PC-9 (cell line): ENCODE data around the gene NPW. TPM values are rescaled to one million over a fixed set of nuclear protein-coding genes. Genes with fewer than 3 reads are reported as not detected.

Experiments used
- BruUV-seq: library from RNA; stranded (reverse); fragments of 400-500 nt; replicated peaks from 2 replicates; lab custom pipeline; 2021; lab: Mats Ljungman, UMichigan
- CTCF ChIA-PET: fragments of 300-600 bp; sonication (Branson Sonifier 250); formaldehyde crosslinking; loops from one replicate; lab custom pipeline; 2022; ENCODE audit warnings: antibody characterized with exemption; lab: Charles Lee
- POLR2A ChIA-PET: fragments of 300-600 bp; sonication (Branson Sonifier 250); formaldehyde crosslinking; loops from one replicate; lab custom pipeline; 2022; ENCODE audit warnings: antibody characterized with exemption; ENCODE audit not compliant: unreplicated experiment; lab: Charles Lee
- DNase-seq, 2 experiments: peaks; one replicate each; pipeline versions ENCODE4 v3.0.0 to v3.0.0-alpha.2; 2015 to 2022; ENCODE audit warnings: mixed read lengths in 1 of 2
- H2AFZ ChIP-seq: fragments of 200-600 bp; sonication (generic); 2 replicates; pipeline ENCODE4 v1.8.1; 2017; ENCODE audit warnings: antibody characterized with exemption
- H3F3A ChIP-seq: fragments of 200-600 bp; sonication (generic); 2 replicates; pipeline ENCODE4 v1.8.1; 2017; ENCODE audit warnings: antibody characterized with exemption, mild to moderate bottlenecking, low read depth; ENCODE audit not compliant: insufficient read depth
- H3K27ac ChIP-seq: fragments of 200-600 bp; sonication (generic); 2 replicates; pipeline ENCODE4 v1.6.1; 2016; ENCODE audit warnings: mixed run types
- H3K27me3 ChIP-seq: fragments of 200-600 bp; sonication (generic); 2 replicates; pipeline ENCODE4 v1.6.1; 2016; ENCODE audit warnings: low read depth, mixed run types; ENCODE audit not compliant: insufficient read depth
- H3K36me3 ChIP-seq: fragments of 200-600 bp; sonication (generic); 2 replicates; pipeline ENCODE4 v1.6.1; 2016; ENCODE audit warnings: low read depth, mixed run types
- H3K4me1 ChIP-seq: fragments of 200-600 bp; sonication (generic); replicated peaks from 2 replicates; pipeline ENCODE4 v1.6.1; 2016; ENCODE audit warnings: mixed run types; ENCODE audit not compliant: insufficient read depth
- H3K4me2 ChIP-seq: fragments of 200-600 bp; sonication (generic); 2 replicates; pipeline ENCODE4 v1.6.1; 2017; ENCODE audit warnings: mixed run types
- H3K4me3 ChIP-seq: fragments of 200-600 bp; sonication (generic); 2 replicates; pipeline ENCODE4 v1.6.1; 2016; ENCODE audit warnings: mixed run types
- H3K79me2 ChIP-seq: fragments of 200-600 bp; sonication (generic); 2 replicates; pipeline ENCODE4 v1.6.1; 2017; ENCODE audit warnings: low read depth, mixed run types
- H3K9me2 ChIP-seq: fragments of 200-600 bp; sonication (generic); 2 replicates; pipeline ENCODE4 v1.8.1; 2017; ENCODE audit warnings: mild to moderate bottlenecking; ENCODE audit not compliant: insufficient read depth
- H3K9me3 ChIP-seq: fragments of 200-600 bp; sonication (generic); 2 replicates; pipeline ENCODE4 v1.8.1; 2016; ENCODE audit warnings: low read depth; ENCODE audit not compliant: insufficient read depth
- H4K20me1 ChIP-seq: fragments of 200-600 bp; sonication (generic); 2 replicates; pipeline ENCODE4 v1.8.1; 2017; ENCODE audit not compliant: insufficient read depth
- EZH2 ChIP-seq: fragments of 200-600 bp; sonication (generic); IDR thresholded peaks from 2 replicates; pipeline ENCODE4 v1.8.0; 2017; ENCODE audit warnings: antibody characterized with exemption, low read depth
- intact Hi-C: fragments of 100-400 bp; cut with micrococcal nuclease; formaldehyde crosslinking; loops from one replicate; pipeline ENCODE4 v1.10.0; 2022; ENCODE audit not compliant: unreplicated experiment
- total RNA-seq: library from RNA; stranded (reverse); gene quantifications from 2 replicates; pipeline ENCODE4 v1.2.3, GENCODE V29; 2021
- TF ChIP-seq, protein P1 (sequence below): fragments of 200-600 bp; sonication (generic); conservative IDR thresholded peaks from 2 replicates; pipeline ENCODE4 v1.6.1; 2017; ENCODE audit warnings: mixed run types, antibody characterized with exemption, mild to moderate bottlenecking, moderate library complexity

NPW gene
- total RNA-seq, 1 experiment from 2014 or later, result 4.0 TPM

DNA sequence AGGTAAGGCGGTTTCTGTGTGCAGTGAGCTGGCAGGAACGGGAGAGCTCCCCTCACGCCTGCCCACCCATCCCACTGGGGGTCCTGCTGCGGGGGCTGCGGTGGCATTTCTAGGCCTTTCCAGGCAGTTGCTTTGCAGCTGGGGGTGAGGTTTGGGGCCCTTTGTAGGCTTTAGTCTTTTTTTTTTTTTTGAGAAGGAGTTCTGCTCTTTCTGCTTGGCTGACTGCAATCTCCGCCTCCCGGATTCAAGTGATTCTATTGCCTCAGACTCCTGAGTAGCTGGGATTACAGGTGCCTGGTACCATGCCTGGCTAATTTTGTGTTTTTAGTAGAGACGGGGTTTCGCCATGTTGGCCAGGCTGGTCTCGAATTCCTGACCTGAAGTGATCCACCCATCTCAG is 39.3 kb downstream of the NPW start:
- H3K36me3 ChIP-seq, result no peaks in the 10 kb centered on the region
- H4K20me1 ChIP-seq, result no peaks in the 10 kb centered on the region
- DNase-seq, result no peak
- no peak overlapping the region for H2AFZ ChIP-seq
- intact Hi-C loops, result no loop called here
- no peaks in the 10 kb centered on the region for H3K79me2 ChIP-seq
- ChIA-PET CTCF (interaction anchor here (0.6 kb wide), 1 partner anchor 11 kb away, joined by 7 read pairs; no protein-coding TSS in a partner anchor), POLR2A (no interaction called here)
- no peak overlapping the region for H3K4me3 ChIP-seq
- no peaks in the 10 kb centered on the region for H3K9me3 ChIP-seq
- H3K4me2 ChIP-seq, result no peak overlapping the region
- no peaks in the 10 kb centered on the region for H3F3A ChIP-seq
- H3K9me2 ChIP-seq, result no peaks in the 10 kb centered on the region
- no TSS peak for BruUV-seq
- TF ChIP-seq, protein P1, sequence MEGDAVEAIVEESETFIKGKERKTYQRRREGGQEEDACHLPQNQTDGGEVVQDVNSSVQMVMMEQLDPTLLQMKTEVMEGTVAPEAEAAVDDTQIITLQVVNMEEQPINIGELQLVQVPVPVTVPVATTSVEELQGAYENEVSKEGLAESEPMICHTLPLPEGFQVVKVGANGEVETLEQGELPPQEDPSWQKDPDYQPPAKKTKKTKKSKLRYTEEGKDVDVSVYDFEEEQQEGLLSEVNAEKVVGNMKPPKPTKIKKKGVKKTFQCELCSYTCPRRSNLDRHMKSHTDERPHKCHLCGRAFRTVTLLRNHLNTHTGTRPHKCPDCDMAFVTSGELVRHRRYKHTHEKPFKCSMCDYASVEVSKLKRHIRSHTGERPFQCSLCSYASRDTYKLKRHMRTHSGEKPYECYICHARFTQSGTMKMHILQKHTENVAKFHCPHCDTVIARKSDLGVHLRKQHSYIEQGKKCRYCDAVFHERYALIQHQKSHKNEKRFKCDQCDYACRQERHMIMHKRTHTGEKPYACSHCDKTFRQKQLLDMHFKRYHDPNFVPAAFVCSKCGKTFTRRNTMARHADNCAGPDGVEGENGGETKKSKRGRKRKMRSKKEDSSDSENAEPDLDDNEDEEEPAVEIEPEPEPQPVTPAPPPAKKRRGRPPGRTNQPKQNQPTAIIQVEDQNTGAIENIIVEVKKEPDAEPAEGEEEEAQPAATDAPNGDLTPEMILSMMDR, result no peak
- no peak for TF ChIP-seq EZH2
- H3K4me1 ChIP-seq, result no peaks in the 10 kb centered on the region
- H3K27me3 ChIP-seq, result no peaks in the 10 kb centered on the region
- H3K27ac ChIP-seq, result no peak overlapping the region

DNA sequence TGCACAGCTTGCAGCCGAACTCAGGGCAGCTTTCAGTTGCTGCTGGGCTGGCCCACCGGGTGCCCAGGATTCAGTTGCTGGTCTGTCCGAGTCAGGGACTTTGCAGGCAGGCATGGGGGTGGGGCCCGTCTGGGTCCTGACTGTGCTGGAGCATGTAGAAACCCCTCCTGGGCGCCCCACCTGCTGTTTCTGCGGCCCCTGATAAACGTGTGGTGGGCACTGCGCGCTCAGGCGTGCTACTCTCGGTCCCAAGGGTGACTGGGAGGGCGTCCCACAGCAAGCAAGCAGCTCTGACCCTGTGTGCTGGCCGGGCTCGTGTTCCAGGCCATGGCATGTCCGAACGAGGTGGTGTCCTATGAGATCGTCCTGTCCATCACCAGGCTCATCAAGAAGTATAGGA is 40.8 kb downstream of the NPW start:
- ChIA-PET CTCF (no interaction called here), POLR2A (no interaction called here)
- intact Hi-C loops, result no loop called here

DNA sequence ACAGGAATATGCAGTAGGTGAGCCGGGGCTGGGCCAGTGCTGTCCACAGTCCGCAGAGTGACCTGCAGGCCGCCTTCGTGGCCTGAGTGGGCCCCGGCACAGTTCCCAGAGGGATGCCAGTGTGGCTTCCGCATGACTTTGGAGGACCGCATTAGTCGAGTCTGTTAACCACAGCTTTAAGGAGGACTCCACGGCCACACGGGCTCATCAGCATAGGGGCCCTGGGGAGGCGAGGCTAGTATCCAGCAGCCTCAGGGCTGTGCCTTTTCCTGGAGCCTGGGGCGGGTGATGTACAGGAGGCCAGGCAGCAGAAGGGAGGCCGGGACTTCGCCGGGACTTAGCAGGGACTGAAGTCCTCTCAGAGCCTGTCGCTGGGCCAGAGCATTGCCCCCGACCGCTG is 41.4 kb downstream of the NPW start:
- Histone ChIP-seq H3F3A (0 out of 2 replicates have a peak, but pooled peaks cover 2% of the 10 kb centered on the region), H2AFZ (no peak overlapping the region), H3K27ac (no peak overlapping the region), H3K9me2 (no peaks in the 10 kb centered on the region), H3K4me2 (no peak overlapping the region), H3K36me3 (no peaks in the 10 kb centered on the region), H3K9me3 (no peaks in the 10 kb centered on the region), H3K79me2 (no peaks in the 10 kb centered on the region), H3K4me3 (no peak overlapping the region), H4K20me1 (no peaks in the 10 kb centered on the region), H3K4me1 (no peaks in the 10 kb centered on the region), H3K27me3 (no peaks in the 10 kb centered on the region)
- no TSS peak for BruUV-seq
- DNase-seq, result no peak
- intact Hi-C loops, result no loop called here
- CTCF ChIA-PET, result no interaction called here
- POLR2A ChIA-PET, result no interaction called here
- TF ChIP-seq, protein P1, result no peak
- TF ChIP-seq EZH2, result no peak

More for the DNA sequence above, 40.8 kb downstream of the NPW start:
- H3K27ac ChIP-seq, result no peak overlapping the region
- H3F3A ChIP-seq, result no peaks in the 10 kb centered on the region
- TF ChIP-seq, protein P1, result no peak
- TF ChIP-seq EZH2, result no peak
- BruUV-seq, result no TSS peak
- no peaks in the 10 kb centered on the region for H4K20me1 ChIP-seq
- no peak for DNase-seq
- no peaks in the 10 kb centered on the region for H3K36me3 ChIP-seq
- H3K4me1 ChIP-seq, result no peaks in the 10 kb centered on the region
- no peak overlapping the region for H2AFZ ChIP-seq
- H3K79me2 ChIP-seq, result no peaks in the 10 kb centered on the region
- no peak overlapping the region for H3K4me3 ChIP-seq
- H3K27me3 ChIP-seq, result no peaks in the 10 kb centered on the region
- no peaks in the 10 kb centered on the region for H3K9me2 ChIP-seq
- H3K9me3 ChIP-seq, result no peaks in the 10 kb centered on the region
- H3K4me2 ChIP-seq, result no peak overlapping the region
